Measurements from ENCODE around the gene TEKTIP1.

The TEKTIP1 gene

GRCh38 chr19:3535235-3535535, 3.8 kb upstream of the TEKTIP1 start:
- TF ChIP-seq REST (IDR thresholded peaks at IDR 0.05; ENCODE audit: low read depth), result no peak
- TF ChIP-seq ZBTB7A (IDR thresholded peaks at IDR 0.05; ENCODE audit: low read depth), result no peak
- TF ChIP-seq CEBPB (IDR thresholded peaks at IDR 0.05), result no peak
- TF ChIP-seq FOXM1 (IDR thresholded peaks at IDR 0.05; ENCODE audit: borderline replicate concordance, low read depth), result no peak
- no peak for TF ChIP-seq TEAD4 (IDR thresholded peaks at IDR 0.05)
- TF ChIP-seq CREB1 (IDR thresholded peaks at IDR 0.05; ENCODE audit: low read depth), result no peak
- no peak for TF ChIP-seq YY1 (IDR thresholded peaks at IDR 0.05; ENCODE audit: low read depth)
- TF ChIP-seq TCF12 (IDR thresholded peaks at IDR 0.05; ENCODE audit: low read depth), result no peak
- TF ChIP-seq RAD21 (IDR thresholded peaks at IDR 0.05; ENCODE audit: low read depth), result no peak
- TF ChIP-seq TAF1 (IDR thresholded peaks at IDR 0.05; ENCODE audit: low read depth), result no peak
- no peak for TF ChIP-seq EP300 (IDR thresholded peaks at IDR 0.05; ENCODE audit: borderline replicate concordance)
- TF ChIP-seq USF1 (IDR thresholded peaks at IDR 0.05), result no peak
- TF ChIP-seq MAX (IDR thresholded peaks at IDR 0.05), result no peak
- TF ChIP-seq EGR1 (IDR thresholded peaks at IDR 0.05), result no peak
- no peak for TF ChIP-seq NFIC (IDR thresholded peaks at IDR 0.05)

- TF ChIP-seq TCF12 (IDR thresholded peaks at IDR 0.05; ENCODE audit: low read depth), result no peak
- no peak for TF ChIP-seq FOXM1 (IDR thresholded peaks at IDR 0.05; ENCODE audit: borderline replicate concordance, low read depth)
- no peak for TF ChIP-seq ZBTB7A (IDR thresholded peaks at IDR 0.05; ENCODE audit: low read depth)
Measured at GRCh38 chr19:3535563-3535965, 3.4 kb upstream of the TEKTIP1 start.

- TF ChIP-seq RAD21 (IDR thresholded peaks at IDR 0.05; ENCODE audit: low read depth) (no peak), TEAD4 (IDR thresholded peaks at IDR 0.05) (no peak), NFIC (IDR thresholded peaks at IDR 0.05) (no peak), YY1 (IDR thresholded peaks at IDR 0.05; ENCODE audit: low read depth) (no peak), TCF12 (IDR thresholded peaks at IDR 0.05; ENCODE audit: low read depth) (no peak), FOXM1 (IDR thresholded peaks at IDR 0.05; ENCODE audit: borderline replicate concordance, low read depth) (no peak), ZBTB7A (IDR thresholded peaks at IDR 0.05; ENCODE audit: low read depth) (no peak), USF1 (IDR thresholded peaks at IDR 0.05) (no peak), MAX (IDR thresholded peaks at IDR 0.05) (no peak), TAF1 (IDR thresholded peaks at IDR 0.05; ENCODE audit: low read depth) (no peak), CEBPB (IDR thresholded peaks at IDR 0.05) (no peak), EGR1 (IDR thresholded peaks at IDR 0.05) (no peak), EP300 (IDR thresholded peaks at IDR 0.05; ENCODE audit: borderline replicate concordance) (no peak), CREB1 (IDR thresholded peaks at IDR 0.05; ENCODE audit: low read depth) (no peak), REST (IDR thresholded peaks at IDR 0.05; ENCODE audit: low read depth) (no peak)
Measured at GRCh38 chr19:3535981-3536380, 3.0 kb upstream of the TEKTIP1 start.

GRCh38 chr19:3536429-3537100, 2.4 kb upstream of the TEKTIP1 start:
- TF ChIP-seq YY1 (IDR thresholded peaks at IDR 0.05; ENCODE audit: low read depth) (no peak), MAX (IDR thresholded peaks at IDR 0.05) (no peak), TCF12 (IDR thresholded peaks at IDR 0.05; ENCODE audit: low read depth) (no peak), CEBPB (IDR thresholded peaks at IDR 0.05) (no peak), NFIC (IDR thresholded peaks at IDR 0.05) (no peak), ZBTB7A (IDR thresholded peaks at IDR 0.05; ENCODE audit: low read depth) (no peak), EP300 (IDR thresholded peaks at IDR 0.05; ENCODE audit: borderline replicate concordance) (no peak), USF1 (IDR thresholded peaks at IDR 0.05) (no peak), TEAD4 (IDR thresholded peaks at IDR 0.05) (no peak), CREB1 (IDR thresholded peaks at IDR 0.05; ENCODE audit: low read depth) (no peak), TAF1 (IDR thresholded peaks at IDR 0.05; ENCODE audit: low read depth) (no peak), RAD21 (IDR thresholded peaks at IDR 0.05; ENCODE audit: low read depth) (no peak), FOXM1 (IDR thresholded peaks at IDR 0.05; ENCODE audit: borderline replicate concordance, low read depth) (no peak), REST (IDR thresholded peaks at IDR 0.05; ENCODE audit: low read depth) (no peak), EGR1 (IDR thresholded peaks at IDR 0.05) (no peak)

All from Ishikawa (cell line).